ENCODE measurements around the gene GNAQ.

Gene GNAQ

GRCh38 chr9:78031444-78031892, at the start of gene GNAQ:
GNAQ (minus strand) TSS chr9:78031811; CDS start chr9:78031235, 576 bp downstream.
- peak; percentile 76 for DNase-seq

GRCh38 chr9:78074385-78075291, 43.0 kb upstream of the GNAQ start:
- no peak for DNase-seq

- DNase-seq: no peak
Measured at GRCh38 chr9:78073722-78074121, 42.1 kb upstream of the GNAQ start.

- no peak for DNase-seq
Measured at GRCh38 chr9:78072586-78073199, 41.1 kb upstream of the GNAQ start.

GRCh38 chr9:78070521-78070920, 38.9 kb upstream of the GNAQ start:
- no peak for DNase-seq

- DNase-seq: no peak
Measured at GRCh38 chr9:78064075-78064474, 32.5 kb upstream of the GNAQ start.

GRCh38 chr9:78062710-78063109, 31.1 kb upstream of the GNAQ start:
- no peak for DNase-seq

- DNase-seq: peak; percentile 37
Measured at GRCh38 chr9:78054218-78054617, 22.6 kb upstream of the GNAQ start.

- no peak for DNase-seq
Measured at GRCh38 chr9:78053627-78054026, 22.0 kb upstream of the GNAQ start.

GRCh38 chr9:78050421-78050820, 18.8 kb upstream of the GNAQ start:
- DNase-seq: no peak

- DNase-seq: no peak
Measured at GRCh38 chr9:78049484-78049883, 17.9 kb upstream of the GNAQ start.

GRCh38 chr9:78047106-78047505, 15.5 kb upstream of the GNAQ start:
- DNase-seq: no peak

GRCh38 chr9:78046112-78046511, 14.5 kb upstream of the GNAQ start:
- no peak for DNase-seq

GRCh38 chr9:78044886-78045285, 13.3 kb upstream of the GNAQ start:
- DNase-seq: no peak

- DNase-seq: no peak
Measured at GRCh38 chr9:78044189-78044588, 12.6 kb upstream of the GNAQ start.

GRCh38 chr9:78041971-78042370, 10.4 kb upstream of the GNAQ start:
- DNase-seq: no peak

GRCh38 chr9:78040726-78041125, 9.1 kb upstream of the GNAQ start:
- DNase-seq: no peak

- DNase-seq: no peak
Measured at GRCh38 chr9:78038620-78039300, 7.1 kb upstream of the GNAQ start.

GRCh38 chr9:78035383-78035993, 3.9 kb upstream of the GNAQ start:
- DNase-seq: peak; percentile 38

GRCh38 chr9:78033870-78034269, 2.3 kb upstream of the GNAQ start:
- DNase-seq: no peak

- no peak for DNase-seq
Measured at GRCh38 chr9:78032730-78033457, 1.3 kb upstream of the GNAQ start.
